Embryonic facial prominence (tissue), 1 donor: ENCODE measurements around the gene IMPDH2.

Source experiments
- DNase-seq: peaks from one replicate; pipeline ENCODE4 v3.0.0-alpha.2; 2016; ENCODE audit errors: extremely low spot score

IMPDH2 gene

GRCh38 chr3:49005998-49006397 is 23.2 kb downstream of the IMPDH2 start:
- DNase-seq, result no peak

DNA sequence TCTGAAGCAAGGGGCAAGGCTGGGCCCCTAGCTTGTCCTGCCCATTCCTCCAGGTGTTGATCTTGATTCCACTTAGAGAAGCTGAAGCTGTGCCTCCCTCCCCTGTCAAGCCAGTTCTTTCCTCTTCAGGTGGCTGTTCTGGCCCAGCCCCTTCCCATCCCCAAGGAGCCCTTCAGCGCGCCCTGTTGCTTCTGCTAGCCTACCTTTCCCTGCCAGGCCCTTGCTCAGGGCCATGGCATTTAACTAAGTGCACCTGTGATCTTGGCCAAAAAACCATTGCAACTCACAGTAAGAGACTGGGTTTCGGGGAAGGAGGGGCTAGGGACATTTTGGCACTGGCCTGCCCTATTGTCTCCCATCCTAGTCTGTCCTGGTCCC is 23.9 kb downstream of the IMPDH2 start:
- no peak for DNase-seq

- DNase-seq, result no peak
These were observed 24.6 kb downstream of the IMPDH2 start for GRCh38 chr3:49004352-49005302.

- DNase-seq, result no peak
These were observed 28.0 kb downstream of the IMPDH2 start for GRCh38 chr3:49001155-49001554.

GRCh38 chr3:48999085-48999858 is 29.9 kb downstream of the IMPDH2 start:
- DNase-seq, result no peak

- no peak for DNase-seq
These were observed 31.2 kb downstream of the IMPDH2 start for GRCh38 chr3:48997714-48998637.

GRCh38 chr3:48997102-48997635 is 32.0 kb downstream of the IMPDH2 start:
- DNase-seq, result no peak

GRCh38 chr3:48996640-48997039 is 32.6 kb downstream of the IMPDH2 start:
- DNase-seq, result no peak

- no peak for DNase-seq
These were observed 35.4 kb downstream of the IMPDH2 start for GRCh38 chr3:48993834-48994233.

GRCh38 chr3:48991851-48992545 is 37.2 kb downstream of the IMPDH2 start:
- no peak for DNase-seq

DNA sequence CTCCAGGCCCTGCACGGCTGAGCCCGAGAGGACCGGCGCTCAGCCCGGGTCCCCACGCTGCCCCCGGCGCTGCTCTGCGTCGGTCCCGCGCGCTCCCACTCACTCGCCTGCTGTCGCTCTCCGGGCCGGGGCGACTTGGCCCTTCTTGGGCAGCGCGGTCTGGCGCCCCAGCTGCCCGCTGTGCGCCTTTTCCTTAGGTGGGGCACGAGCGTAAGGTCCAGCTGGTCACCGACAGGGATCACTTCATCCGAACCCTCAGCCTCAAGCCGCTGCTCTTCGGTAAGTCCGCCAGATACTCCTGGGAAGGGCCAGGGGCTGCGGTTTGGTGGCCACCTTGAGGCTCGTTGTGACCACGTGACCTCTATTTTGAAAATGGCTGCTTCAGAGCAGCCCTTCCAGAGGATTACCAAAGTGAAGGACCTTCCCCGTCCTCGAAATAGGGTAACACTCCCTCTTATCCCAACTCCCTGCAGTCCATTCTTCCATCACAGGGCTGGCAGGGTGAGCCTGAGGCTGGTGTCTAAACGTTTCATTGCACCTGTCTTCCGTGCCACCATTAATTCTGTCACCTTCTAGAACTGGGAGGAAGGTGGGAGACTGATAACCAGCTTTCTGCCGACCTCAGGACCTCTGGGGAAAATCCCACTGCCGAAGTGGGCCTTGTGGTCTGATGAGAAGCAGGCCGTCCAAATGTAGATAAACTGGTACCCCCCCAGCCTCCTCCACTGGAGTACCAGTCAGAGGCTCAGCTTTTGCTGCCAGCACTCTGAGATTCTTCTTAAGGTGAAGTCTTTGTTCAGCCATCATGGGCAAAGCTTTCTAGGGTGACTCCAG is 38.3 kb downstream of the IMPDH2 start:
- no peak for DNase-seq

DNA sequence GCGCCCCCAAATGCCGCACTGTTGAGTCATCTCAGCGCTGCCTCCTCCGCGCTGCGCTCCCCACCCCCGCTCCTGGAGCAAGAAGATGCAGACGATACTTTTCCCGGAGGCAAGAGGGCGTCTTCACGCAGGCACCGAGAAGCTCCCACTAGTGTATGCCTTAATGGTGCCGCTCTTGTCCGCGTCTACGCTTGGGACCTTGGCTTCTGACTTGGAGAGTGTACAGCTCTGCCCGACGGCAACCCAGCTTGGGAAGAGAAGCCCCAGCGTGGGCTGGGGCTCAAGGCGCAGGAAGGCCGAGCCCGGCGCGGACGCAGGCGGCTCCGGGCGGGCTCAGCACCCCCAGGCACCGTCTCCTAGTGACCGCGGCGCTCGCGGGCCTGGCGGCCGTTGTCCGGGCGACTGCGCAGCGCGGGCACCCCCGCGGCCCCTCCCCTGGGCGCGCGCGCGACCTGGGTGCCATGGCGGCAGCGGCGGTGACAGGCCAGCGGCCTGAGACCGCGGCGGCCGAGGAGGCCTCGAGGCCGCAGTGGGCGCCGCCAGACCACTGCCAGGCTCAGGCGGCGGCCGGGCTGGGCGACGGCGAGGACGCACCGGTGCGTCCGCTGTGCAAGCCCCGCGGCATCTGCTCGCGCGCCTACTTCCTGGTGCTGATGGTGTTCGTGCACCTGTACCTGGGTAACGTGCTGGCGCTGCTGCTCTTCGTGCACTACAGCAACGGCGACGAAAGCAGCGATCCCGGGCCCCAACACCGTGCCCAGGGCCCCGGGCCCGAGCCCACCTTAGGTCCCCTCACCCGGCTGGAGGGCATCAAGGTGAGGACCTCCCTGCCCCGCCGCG is 39.2 kb downstream of the IMPDH2 start, which contains the start of gene P4HTM:
TSS of gene P4HTM (plus strand) at position 446 of the 840 bp plus-strand sequence. CDS start at position 462, 16 bp downstream.
- DNase-seq, result peak; percentile 74

DNA sequence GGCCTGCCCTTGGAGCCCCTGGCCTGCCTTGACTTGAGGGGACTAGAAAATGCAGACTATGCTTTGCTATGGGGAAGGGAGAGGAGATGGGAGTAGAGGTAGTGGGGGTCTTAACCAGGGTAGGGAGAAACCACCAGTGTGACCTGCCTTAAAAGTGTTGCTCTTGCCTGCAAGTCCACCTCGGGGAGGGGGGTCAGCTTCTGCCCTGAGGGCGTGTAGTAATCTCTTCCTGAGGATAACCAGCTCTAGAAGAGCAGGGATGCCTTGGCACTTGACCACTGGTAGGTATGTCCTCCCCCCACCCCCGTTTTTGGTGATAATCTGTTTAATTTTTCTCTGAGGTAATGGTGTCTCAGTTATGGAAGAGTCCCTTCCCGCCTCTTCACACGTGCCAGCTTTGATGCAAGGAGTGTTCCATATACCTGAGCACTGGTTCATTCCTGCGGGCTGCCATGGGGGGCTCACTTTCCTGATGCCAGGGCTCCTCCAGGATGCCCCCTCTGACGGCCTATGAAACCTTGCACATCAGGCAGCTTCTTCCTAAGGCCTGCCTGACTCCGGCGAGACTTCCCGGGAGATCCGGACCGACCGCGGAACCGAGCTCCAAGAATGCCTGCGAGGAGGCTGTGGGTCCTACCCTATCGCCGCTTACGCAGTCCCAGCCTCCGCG is 39.9 kb downstream of the IMPDH2 start:
- DNase-seq, result no peak

DNA sequence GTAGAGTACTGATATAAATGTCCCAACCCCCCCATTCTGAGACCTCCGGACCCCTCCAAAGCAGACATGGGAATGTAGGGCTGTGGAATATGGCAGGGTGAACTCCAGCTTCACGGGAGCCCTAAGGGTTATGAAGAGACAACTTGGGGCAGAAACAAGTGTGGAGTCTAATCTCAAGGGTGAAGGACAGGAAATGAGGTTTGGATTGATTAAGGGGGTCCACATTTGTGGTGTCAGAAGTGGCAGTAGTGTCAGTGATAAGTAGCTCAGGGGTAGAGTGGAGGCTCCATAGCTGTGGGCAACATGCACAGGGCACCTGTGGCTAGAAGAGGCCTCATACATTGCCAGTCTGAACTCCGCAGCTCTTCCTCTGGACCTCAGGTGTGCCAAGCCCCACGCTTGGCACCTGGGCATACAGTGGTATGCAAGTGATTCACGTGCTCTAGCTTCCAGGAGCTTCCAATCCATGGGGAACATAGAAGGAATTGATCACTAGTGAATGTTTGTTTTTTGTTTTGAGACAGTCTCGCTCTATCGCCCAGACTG is 43.3 kb downstream of the IMPDH2 start:
- no peak for DNase-seq

DNA sequence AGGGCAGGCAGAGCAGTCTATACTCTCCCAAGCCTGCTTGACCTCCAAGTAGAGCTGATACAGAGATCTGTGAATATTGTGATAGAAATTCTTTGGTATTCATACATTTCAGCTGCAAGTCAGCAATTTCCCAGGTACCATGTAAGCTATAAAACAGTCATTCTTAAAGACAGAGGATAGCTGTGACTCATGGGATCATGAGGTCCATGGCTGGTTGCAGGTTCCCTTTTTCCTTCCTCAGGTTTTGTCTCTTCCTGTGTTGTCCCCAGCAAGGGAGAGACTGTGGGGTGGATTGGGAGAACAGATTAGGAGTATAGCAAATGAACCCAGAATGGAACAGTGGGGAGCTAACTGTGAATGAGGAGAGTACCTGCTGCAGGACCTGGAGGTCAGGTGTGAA is 44.5 kb downstream of the IMPDH2 start:
- no peak for DNase-seq

GRCh38 chr3:48983096-48983495 is 46.1 kb downstream of the IMPDH2 start:
- no peak for DNase-seq

- no peak for DNase-seq
These were observed 46.5 kb downstream of the IMPDH2 start for GRCh38 chr3:48982686-48983085.

DNA sequence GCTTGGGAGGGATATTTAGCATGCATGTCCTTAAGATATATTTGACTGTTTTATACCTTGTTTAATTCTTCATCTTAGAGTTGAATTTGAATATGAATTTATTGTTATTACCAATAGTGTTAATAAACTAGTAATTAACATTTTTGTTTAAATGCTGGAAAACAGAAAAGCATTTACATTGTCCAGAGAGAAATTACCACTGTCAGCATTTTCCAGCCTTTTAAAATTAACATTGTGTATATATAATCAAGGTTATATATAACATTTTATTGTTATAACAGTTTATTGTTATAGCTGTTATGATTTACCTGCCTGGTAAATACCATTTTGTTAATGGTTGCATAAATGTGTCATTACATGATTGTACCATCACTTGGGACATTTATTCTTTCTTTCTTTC is 47.2 kb downstream of the IMPDH2 start:
- no peak for DNase-seq
